Smooth muscle cell of the pulmonary artery (primary cell): ENCODE data around the gene PEF1. TPM values are rescaled to one million over a fixed set of nuclear protein-coding genes. Genes with fewer than 3 reads are reported as not detected.

ENCODE experiments used
- total RNA-seq: library from RNA; depleted of rRNA; stranded (reverse); fragments of >200 nt; gene quantifications from 2 replicates; pipeline ENCODE4 v1.2.3, GENCODE V29; 2014

Gene PEF1
- total RNA-seq, result 76.6 and 100 TPM in 2 replicates

GRCh38 chr1:31644560-31645273 is at the start of gene PEF1:
Gene PEF1 (minus strand): TSS chr1:31644876. CDS start chr1:31644864, 12 bp downstream.

GRCh38 chr1:31617218-31617915 is 27.3 kb downstream of the PEF1 start, which contains the start of gene HCRTR1:
Gene HCRTR1 (plus strand): TSS chr1:31617689. CDS start chr1:31619193, 1,504 bp downstream.

Other genes with a start within 250 kb of the PEF1 start
- gene SERINC2, start 231.7 kb downstream of the PEF1 start, total RNA-seq, result 4.0 and 13.4 TPM in 2 replicates
- 133 and 442 TPM in 2 replicates for gene TINAGL1, start 68.4 kb downstream of the PEF1 start, total RNA-seq
- not detected in 2 replicates for gene HCRTR1, start 27.2 kb downstream of the PEF1 start, total RNA-seq
- 90.8 and 97.8 TPM in 2 replicates for gene COL16A1, start 59.1 kb upstream of the PEF1 start, total RNA-seq
- gene ADGRB2, start 119.5 kb upstream of the PEF1 start, total RNA-seq, result 14.1 and 16.7 TPM in 2 replicates
- gene SPOCD1, start 171.1 kb upstream of the PEF1 start, total RNA-seq, result 30.7 and 63.8 TPM in 2 replicates